ENCODE results near the gene PLCZ1.
A peak's percentile ranks its signal among the peaks of the same experiment; 100 is the strongest.

PLCZ1 gene

DNA sequence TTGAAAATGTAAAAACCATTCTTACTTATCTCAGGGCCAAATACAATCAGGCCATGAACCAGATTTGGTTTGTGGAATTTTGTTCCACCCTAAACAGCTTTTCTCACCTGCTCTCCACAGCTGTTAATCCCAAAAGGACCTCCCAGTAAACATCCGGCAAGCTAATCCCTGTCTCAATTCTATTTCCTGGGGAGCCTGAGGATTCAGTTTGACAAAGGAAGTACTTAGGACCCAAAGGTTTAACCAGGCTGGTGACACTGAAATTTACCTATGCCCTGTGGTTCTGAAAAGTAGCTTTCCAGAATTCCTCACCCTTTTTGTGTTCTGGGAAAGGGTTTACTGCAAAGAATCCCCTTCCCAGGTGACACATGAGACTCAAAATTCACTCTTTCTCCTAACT, 15.1 kb upstream of the PLCZ1 start:
- TF ChIP-seq FOXP2 (optimal IDR thresholded peaks at IDR 0.05; ENCODE audit: borderline replicate concordance, extremely low read depth, extremely low read length, insufficient read depth) = no peak
- no peak for TF ChIP-seq POLR2AphosphoS5 (IDR thresholded peaks at IDR 0.05; ENCODE audit: low read depth, low read length)
- TF ChIP-seq, protein P1, sequence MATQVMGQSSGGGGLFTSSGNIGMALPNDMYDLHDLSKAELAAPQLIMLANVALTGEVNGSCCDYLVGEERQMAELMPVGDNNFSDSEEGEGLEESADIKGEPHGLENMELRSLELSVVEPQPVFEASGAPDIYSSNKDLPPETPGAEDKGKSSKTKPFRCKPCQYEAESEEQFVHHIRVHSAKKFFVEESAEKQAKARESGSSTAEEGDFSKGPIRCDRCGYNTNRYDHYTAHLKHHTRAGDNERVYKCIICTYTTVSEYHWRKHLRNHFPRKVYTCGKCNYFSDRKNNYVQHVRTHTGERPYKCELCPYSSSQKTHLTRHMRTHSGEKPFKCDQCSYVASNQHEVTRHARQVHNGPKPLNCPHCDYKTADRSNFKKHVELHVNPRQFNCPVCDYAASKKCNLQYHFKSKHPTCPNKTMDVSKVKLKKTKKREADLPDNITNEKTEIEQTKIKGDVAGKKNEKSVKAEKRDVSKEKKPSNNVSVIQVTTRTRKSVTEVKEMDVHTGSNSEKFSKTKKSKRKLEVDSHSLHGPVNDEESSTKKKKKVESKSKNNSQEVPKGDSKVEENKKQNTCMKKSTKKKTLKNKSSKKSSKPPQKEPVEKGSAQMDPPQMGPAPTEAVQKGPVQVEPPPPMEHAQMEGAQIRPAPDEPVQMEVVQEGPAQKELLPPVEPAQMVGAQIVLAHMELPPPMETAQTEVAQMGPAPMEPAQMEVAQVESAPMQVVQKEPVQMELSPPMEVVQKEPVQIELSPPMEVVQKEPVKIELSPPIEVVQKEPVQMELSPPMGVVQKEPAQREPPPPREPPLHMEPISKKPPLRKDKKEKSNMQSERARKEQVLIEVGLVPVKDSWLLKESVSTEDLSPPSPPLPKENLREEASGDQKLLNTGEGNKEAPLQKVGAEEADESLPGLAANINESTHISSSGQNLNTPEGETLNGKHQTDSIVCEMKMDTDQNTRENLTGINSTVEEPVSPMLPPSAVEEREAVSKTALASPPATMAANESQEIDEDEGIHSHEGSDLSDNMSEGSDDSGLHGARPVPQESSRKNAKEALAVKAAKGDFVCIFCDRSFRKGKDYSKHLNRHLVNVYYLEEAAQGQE (IDR thresholded peaks at IDR 0.05; ENCODE audit: insufficient read depth in 1 of 2, low read depth in 2 of 2, low read length in 2 of 2) = no peak
- no peak for TF ChIP-seq TAF1 (IDR thresholded peaks at IDR 0.05; ENCODE audit: borderline replicate concordance, insufficient read depth, low read length)
- TF ChIP-seq SIN3A (IDR thresholded peaks at IDR 0.05; ENCODE audit: borderline replicate concordance, insufficient read depth, low read length) = no peak

DNA sequence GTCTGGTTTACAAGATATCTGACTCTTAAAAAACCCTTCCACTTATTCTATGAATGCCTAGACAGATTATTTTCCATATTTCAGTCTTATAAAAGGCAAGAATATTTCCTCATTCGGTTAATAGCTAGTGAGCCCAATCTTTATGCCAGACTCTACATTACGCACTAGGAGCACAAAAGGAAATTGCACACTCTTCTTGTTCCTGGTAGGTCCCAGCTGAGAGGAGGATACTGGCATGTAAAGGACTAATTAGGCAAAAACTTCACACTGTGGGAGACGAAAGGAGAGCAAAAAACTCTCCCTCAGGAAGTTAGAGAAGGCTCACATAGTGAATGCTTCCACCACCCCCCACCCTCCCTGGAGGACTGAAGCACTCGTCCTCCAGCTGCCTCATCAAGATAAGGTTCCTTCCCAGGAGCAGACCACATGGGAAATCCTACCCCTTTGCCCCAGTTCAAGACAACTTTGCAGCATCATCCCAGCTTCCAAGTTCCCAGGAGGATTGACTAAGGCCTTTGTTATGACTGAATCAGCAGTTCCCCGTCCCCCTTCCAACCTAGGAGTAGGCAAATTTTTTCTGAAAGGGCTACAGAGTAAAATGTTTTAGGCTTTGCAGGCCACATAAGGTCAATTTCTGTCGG, 14.6 kb upstream of the PLCZ1 start:
- TF ChIP-seq TAF1 (IDR thresholded peaks at IDR 0.05; ENCODE audit: borderline replicate concordance, insufficient read depth, low read length) (no peak), SIN3A (IDR thresholded peaks at IDR 0.05; ENCODE audit: borderline replicate concordance, insufficient read depth, low read length) (no peak), FOXP2 (optimal IDR thresholded peaks at IDR 0.05; ENCODE audit: borderline replicate concordance, extremely low read depth, extremely low read length, insufficient read depth) (no peak), POLR2AphosphoS5 (IDR thresholded peaks at IDR 0.05; ENCODE audit: low read depth, low read length) (no peak)
- TF ChIP-seq, protein P1 (IDR thresholded peaks at IDR 0.05; ENCODE audit: insufficient read depth in 1 of 2, low read depth in 2 of 2, low read length in 2 of 2) = no peak

DNA sequence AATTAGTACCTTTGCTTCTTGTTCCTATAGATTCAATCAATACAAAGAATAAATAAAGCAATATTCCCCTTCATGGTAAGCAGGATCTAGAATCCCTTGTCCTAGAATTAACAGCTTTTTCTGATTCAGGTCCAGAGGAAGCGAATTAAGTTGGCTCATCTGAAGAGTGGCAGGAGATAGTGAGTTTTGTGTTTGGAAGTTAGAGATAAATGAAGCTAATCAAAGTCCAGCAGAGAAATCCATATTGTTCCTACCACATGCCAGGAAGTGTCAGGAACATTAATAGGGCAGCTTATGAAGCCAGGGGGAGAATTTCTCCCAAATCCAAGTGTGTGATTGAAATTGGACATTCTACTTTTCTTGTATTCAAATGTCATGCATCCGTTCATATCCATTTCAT, 14.1 kb upstream of the PLCZ1 start:
- TF ChIP-seq FOXP2 (optimal IDR thresholded peaks at IDR 0.05; ENCODE audit: borderline replicate concordance, extremely low read depth, extremely low read length, insufficient read depth) (no peak), POLR2AphosphoS5 (IDR thresholded peaks at IDR 0.05; ENCODE audit: low read depth, low read length) (no peak), SIN3A (IDR thresholded peaks at IDR 0.05; ENCODE audit: borderline replicate concordance, insufficient read depth, low read length) (no peak), TAF1 (IDR thresholded peaks at IDR 0.05; ENCODE audit: borderline replicate concordance, insufficient read depth, low read length) (no peak)
- TF ChIP-seq, protein P1 (IDR thresholded peaks at IDR 0.05; ENCODE audit: insufficient read depth in 1 of 2, low read depth in 2 of 2, low read length in 2 of 2) = no peak

DNA sequence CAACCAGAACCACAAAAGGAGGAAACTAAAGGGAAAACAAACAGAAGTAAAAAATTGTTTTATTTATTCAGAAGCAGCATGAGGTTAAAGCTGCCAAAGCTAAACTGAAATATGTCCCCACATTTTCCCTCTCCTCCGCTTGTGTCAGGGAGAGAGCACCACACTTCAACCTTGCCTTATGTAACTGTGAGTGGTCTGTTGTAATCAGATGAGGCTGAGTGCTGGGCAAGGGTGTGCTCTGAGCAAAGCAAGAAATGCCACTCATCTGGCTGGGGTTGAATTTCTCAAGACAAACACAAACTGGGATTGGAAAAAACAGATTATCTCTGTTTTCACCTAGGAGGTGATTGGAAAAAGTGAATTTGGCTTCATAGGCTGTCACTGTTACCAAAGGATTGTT, 12.3 kb upstream of the PLCZ1 start:
- TF ChIP-seq TAF1 (IDR thresholded peaks at IDR 0.05; ENCODE audit: borderline replicate concordance, insufficient read depth, low read length) (no peak), POLR2AphosphoS5 (IDR thresholded peaks at IDR 0.05; ENCODE audit: low read depth, low read length) (no peak)

DNA sequence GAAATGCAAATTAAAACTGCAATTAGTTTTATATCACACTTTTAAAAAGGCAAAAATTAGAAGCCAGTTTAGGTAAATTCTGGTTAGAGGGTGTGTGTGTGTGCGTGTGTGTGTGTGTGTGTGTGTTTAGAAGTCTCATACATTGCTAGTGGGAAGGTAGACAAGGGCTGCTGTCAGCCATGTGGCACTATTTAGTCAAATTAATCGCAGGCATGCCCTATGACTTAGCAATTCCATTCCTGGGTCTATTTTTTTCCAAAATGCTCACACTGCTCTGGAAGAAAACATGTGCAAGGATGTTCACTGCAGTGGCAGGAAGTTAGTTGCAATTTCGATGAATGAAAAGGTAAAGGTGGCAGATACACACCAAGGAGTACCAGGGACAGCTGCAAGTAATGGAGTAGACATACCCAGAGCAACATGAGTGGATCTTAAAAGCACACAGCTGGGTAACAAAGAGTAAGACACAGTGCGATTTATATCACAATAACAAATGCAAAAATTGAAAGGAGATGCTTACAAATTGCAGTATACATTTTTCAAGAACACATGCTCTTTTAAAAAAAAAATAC, 11.7 kb upstream of the PLCZ1 start:
- TF ChIP-seq, protein P1 (IDR thresholded peaks at IDR 0.05; ENCODE audit: insufficient read depth in 1 of 2, low read depth in 2 of 2, low read length in 2 of 2) = peak in 1 of 2 experiments; percentile 74; a peak in 2 of 4 replicates
- TF ChIP-seq FOXP2 (optimal IDR thresholded peaks at IDR 0.05; ENCODE audit: borderline replicate concordance, extremely low read depth, extremely low read length, insufficient read depth) = no peak
